Hepatocyte (in vitro differentiated cells): ENCODE data around the gene KIAA0319L. TPM values are rescaled to one million over a fixed set of nuclear protein-coding genes. Genes with fewer than 3 reads are reported as not detected.

Experiments used
- DNase-seq: peaks from one replicate; pipeline ENCODE4 v3.0.0-alpha.2; 2016; ENCODE audit warnings: low spot score
- H2AFZ ChIP-seq: fragments of 200-600 bp; sonication (generic); 2 replicates; pipeline ENCODE4 v1.6.0; 2016; ENCODE audit warnings: antibody characterized with exemption, mild to moderate bottlenecking
- H3K27ac ChIP-seq: fragments of 200-600 bp; sonication (generic); 2 replicates; pipeline ENCODE4 v1.5.1; 2016; ENCODE audit warnings: mild to moderate bottlenecking
- H3K27me3 ChIP-seq: fragments of 200-600 bp; sonication (generic); 2 replicates; pipeline ENCODE4 v1.6.1; 2016
- H3K36me3 ChIP-seq: fragments of 200-600 bp; sonication (generic); replicated peaks from 2 replicates; pipeline ENCODE4 v1.5.1; 2016; ENCODE audit warnings: low read depth; ENCODE audit not compliant: insufficient read depth
- H3K4me1 ChIP-seq: fragments of 200-600 bp; sonication (generic); 2 replicates; pipeline ENCODE4 v1.5.1; 2016; ENCODE audit warnings: mild to moderate bottlenecking, moderate library complexity; ENCODE audit not compliant: insufficient read depth
- H3K4me2 ChIP-seq: fragments of 200-600 bp; sonication (generic); 2 replicates; pipeline ENCODE4 v1.6.0; 2016
- H3K4me3 ChIP-seq: fragments of 200-600 bp; sonication (generic); 2 replicates; pipeline ENCODE4 v1.5.1; 2016; ENCODE audit warnings: mild to moderate bottlenecking
- H3K79me2 ChIP-seq: fragments of 200-600 bp; sonication (generic); 2 replicates; pipeline ENCODE4 v1.6.0; 2017; ENCODE audit warnings: mild to moderate bottlenecking
- H3K9me2 ChIP-seq: fragments of 200-600 bp; sonication (generic); replicated peaks from 2 replicates; pipeline ENCODE4 v1.6.0; 2017; ENCODE audit warnings: mild to moderate bottlenecking; ENCODE audit not compliant: insufficient read depth
- H3K9me3 ChIP-seq: fragments of 200-600 bp; sonication (generic); 2 replicates; pipeline ENCODE4 v1.5.1; 2016; ENCODE audit warnings: low read depth, mild to moderate bottlenecking
- H4K20me1 ChIP-seq: fragments of 200-600 bp; sonication (generic); 2 replicates; pipeline ENCODE4 v1.6.0; 2016; ENCODE audit warnings: mild to moderate bottlenecking; ENCODE audit not compliant: insufficient read depth, poor library complexity, severe bottlenecking
- EZH2 ChIP-seq: fragments of 200-600 bp; sonication (generic); IDR thresholded peaks from 2 replicates; pipeline ENCODE4 v1.6.1; 2016; ENCODE audit warnings: antibody characterized with exemption, mild to moderate bottlenecking, borderline replicate concordance
- EZH2phosphoT487 ChIP-seq: fragments of 200-600 bp; sonication (generic); IDR thresholded peaks from one replicate; pipeline ENCODE4 v1.6.1; 2018; ENCODE audit warnings: antibody characterized with exemption, mild to moderate bottlenecking, low read depth, moderate library complexity; ENCODE audit not compliant: unreplicated experiment, severe bottlenecking
- WGBS: methylation state at CpG from one replicate; pipeline ENCODE4 v1.1.6; 2016; ENCODE audit warnings: low lambda C conversion rate; ENCODE audit errors: missing lambda C conversion rate; 5-methylcytosine and 5-hydroxymethylcytosine counted together
- polyA plus RNA-seq: library from polyadenylated mRNA; unstranded; fragments of >200 nt; fragmentation: Nextera tagmentation; extraction: Ambion mirVana; gene quantifications from 2 replicates; pipeline ENCODE4 v1.2.1, GENCODE V29; 2016
- total RNA-seq: library from RNA; depleted of rRNA; stranded (reverse); fragments of >200 nt; gene quantifications from 2 replicates; pipeline ENCODE4 v1.2.3, GENCODE V29; 2014
- TF ChIP-seq, protein P1 (sequence below): fragments of 200-600 bp; sonication (generic); IDR thresholded peaks from 2 replicates; pipeline ENCODE4 v1.5.1; 2016; ENCODE audit warnings: antibody characterized with exemption, mild to moderate bottlenecking; ENCODE audit not compliant: poor library complexity

The KIAA0319L gene
- total and polyA plus RNA-seq, 2 experiments from 2014 or later = 56.3 to 77.7 TPM

DNA sequence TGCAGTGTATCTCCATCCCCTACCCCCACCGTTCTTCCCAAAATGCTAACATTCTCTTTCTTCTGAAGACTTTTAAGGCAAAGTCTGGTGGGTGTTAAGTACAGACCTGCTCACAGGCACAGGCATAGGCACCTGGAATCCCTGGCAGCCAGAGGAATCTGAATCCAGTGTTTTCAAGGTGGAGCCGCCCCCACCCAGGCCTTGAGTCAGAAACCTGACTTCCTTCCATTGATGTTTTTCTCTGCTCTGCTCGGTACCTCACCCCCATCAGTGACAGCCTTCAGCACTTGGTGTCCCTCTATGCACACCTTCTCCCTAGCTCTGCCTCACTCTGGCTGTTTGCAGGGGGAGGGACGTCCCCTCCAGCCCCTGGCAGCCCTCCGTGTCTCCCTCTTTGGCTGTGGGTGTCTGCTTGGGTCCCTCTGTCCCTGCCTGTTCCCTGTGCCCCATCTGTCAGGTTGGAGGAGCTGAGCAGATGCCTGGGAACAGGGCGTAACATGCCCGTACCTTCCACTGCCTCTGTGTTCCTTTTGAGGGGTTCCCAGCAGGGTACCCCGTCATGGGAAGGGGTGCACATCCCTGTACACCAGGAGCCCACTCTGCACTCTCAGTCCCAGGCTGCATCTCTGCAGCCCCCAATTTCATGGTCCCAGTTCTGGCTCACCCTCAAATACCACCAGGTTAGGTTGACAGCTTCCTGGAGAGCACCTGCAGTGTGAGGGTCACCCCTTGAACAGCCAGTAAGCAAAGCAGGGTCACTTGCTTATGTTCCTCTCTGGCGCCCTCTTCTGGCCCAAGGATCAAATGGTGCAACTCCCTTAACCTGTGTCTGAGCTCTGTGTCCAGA is 7.1 kb upstream of the KIAA0319L start:
- peak; percentile 89 for DNase-seq
- no peaks in the 10 kb centered on the region for H4K20me1 ChIP-seq
- no peak overlapping the region for H3K27ac ChIP-seq
- no peaks in the 10 kb centered on the region for H3K4me1 ChIP-seq
- no peaks in the 10 kb centered on the region for H3K79me2 ChIP-seq
- H3K9me3 ChIP-seq = no peaks in the 10 kb centered on the region
- no peak overlapping the region for H3K4me3 ChIP-seq
- no peak overlapping the region for H3K4me2 ChIP-seq
- no peaks in the 10 kb centered on the region for H3K9me2 ChIP-seq
- no peak overlapping the region for H2AFZ ChIP-seq
- H3K36me3 ChIP-seq = no peaks in the 10 kb centered on the region
- H3K27me3 ChIP-seq = no peaks in the 10 kb centered on the region
- 85% methylated on average over 9 of the region's 9 CpGs for WGBS
- TF ChIP-seq EZH2 (no peak), EZH2phosphoT487 (no peak)
- TF ChIP-seq, protein P1, sequence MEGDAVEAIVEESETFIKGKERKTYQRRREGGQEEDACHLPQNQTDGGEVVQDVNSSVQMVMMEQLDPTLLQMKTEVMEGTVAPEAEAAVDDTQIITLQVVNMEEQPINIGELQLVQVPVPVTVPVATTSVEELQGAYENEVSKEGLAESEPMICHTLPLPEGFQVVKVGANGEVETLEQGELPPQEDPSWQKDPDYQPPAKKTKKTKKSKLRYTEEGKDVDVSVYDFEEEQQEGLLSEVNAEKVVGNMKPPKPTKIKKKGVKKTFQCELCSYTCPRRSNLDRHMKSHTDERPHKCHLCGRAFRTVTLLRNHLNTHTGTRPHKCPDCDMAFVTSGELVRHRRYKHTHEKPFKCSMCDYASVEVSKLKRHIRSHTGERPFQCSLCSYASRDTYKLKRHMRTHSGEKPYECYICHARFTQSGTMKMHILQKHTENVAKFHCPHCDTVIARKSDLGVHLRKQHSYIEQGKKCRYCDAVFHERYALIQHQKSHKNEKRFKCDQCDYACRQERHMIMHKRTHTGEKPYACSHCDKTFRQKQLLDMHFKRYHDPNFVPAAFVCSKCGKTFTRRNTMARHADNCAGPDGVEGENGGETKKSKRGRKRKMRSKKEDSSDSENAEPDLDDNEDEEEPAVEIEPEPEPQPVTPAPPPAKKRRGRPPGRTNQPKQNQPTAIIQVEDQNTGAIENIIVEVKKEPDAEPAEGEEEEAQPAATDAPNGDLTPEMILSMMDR = peak; percentile 69

DNA sequence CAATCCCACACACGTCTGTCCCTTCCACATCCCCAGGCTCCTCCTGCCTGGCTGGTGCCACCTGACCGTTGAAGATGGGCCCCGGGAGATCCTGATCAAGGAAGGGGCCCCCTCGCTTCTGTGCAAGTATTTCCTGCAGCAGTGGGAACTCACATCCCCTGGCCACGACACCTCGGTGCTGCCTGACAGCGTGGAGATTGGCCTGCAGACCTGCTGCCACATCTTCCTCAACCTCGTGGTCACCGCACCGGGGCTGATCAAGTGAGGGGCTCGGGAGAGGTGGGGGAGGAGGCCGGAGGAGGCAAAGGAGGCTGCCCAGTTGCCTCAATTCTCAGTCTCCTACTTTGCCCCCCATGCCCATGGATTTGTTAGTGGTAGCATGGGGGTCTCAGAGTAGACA is 6.0 kb upstream of the KIAA0319L start:
- no peak overlapping the region for H2AFZ ChIP-seq
- no peak for DNase-seq
- H3K27ac ChIP-seq = no peak overlapping the region
- H3K4me3 ChIP-seq = no peak overlapping the region
- no peak for TF ChIP-seq EZH2
- no peak for TF ChIP-seq EZH2phosphoT487
- TF ChIP-seq, protein P1 = no peak
- H3K79me2 ChIP-seq = no peaks in the 10 kb centered on the region
- WGBS = 82% methylated on average over 12 of the region's 12 CpGs
- H3K36me3 ChIP-seq = no peaks in the 10 kb centered on the region
- no peaks in the 10 kb centered on the region for H3K27me3 ChIP-seq
- no peaks in the 10 kb centered on the region for H3K9me2 ChIP-seq
- no peaks in the 10 kb centered on the region for H3K9me3 ChIP-seq
- H4K20me1 ChIP-seq = no peaks in the 10 kb centered on the region
- H3K4me1 ChIP-seq = no peaks in the 10 kb centered on the region
- H3K4me2 ChIP-seq = no peak overlapping the region

DNA sequence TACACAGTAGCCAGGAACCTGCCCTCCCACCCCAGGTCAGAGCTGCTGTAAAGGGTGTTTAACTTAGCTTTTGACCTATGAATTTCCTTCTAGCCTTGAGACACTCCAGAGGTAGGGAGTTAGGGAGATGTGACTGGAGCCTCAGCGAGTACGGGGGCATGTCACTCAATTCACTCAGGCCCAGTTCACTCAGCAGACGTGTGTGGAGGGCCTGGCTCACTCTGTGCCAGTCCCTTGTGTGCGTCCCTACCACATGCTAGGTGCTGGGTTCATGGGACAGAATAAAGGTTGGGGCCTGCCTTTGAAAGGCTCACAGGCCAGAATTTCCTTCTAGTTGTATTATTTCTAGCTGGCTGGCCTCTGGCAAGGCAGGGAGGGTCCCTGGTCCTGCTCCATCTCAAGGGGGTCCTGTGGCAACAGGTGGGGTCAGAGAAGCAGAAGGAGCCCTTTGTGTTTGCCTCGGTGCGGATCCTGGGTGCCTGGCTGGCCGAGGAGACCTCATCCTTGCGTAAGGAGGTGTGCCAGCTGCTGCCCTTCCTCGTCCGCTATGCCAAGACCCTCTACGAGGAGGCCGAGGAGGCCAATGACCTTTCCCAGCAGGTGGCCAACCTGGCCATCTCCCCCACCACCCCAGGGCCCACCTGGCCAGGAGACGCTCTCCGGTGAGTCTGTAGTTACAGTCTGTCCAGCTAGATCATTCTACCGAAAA is 4.9 kb upstream of the KIAA0319L start:
- H3K9me3 ChIP-seq = no peaks in the 10 kb centered on the region
- no peaks in the 10 kb centered on the region for H4K20me1 ChIP-seq
- TF ChIP-seq EZH2phosphoT487 (no peak), EZH2 (no peak)
- TF ChIP-seq, protein P1 = no peak
- no peak overlapping the region for H3K4me3 ChIP-seq
- WGBS = 96% methylated on average over 15 of the region's 15 CpGs
- no peaks in the 10 kb centered on the region for H3K9me2 ChIP-seq
- no peak overlapping the region for H2AFZ ChIP-seq
- DNase-seq = no peak
- no peaks in the 10 kb centered on the region for H3K27me3 ChIP-seq
- H3K4me1 ChIP-seq = no peaks in the 10 kb centered on the region
- no peak overlapping the region for H3K27ac ChIP-seq
- H3K79me2 ChIP-seq = no peaks in the 10 kb centered on the region
- H3K4me2 ChIP-seq = no peak overlapping the region
- H3K36me3 ChIP-seq = no peaks in the 10 kb centered on the region
